Measurements from ENCODE around the gene B3GAT2.

DNA sequence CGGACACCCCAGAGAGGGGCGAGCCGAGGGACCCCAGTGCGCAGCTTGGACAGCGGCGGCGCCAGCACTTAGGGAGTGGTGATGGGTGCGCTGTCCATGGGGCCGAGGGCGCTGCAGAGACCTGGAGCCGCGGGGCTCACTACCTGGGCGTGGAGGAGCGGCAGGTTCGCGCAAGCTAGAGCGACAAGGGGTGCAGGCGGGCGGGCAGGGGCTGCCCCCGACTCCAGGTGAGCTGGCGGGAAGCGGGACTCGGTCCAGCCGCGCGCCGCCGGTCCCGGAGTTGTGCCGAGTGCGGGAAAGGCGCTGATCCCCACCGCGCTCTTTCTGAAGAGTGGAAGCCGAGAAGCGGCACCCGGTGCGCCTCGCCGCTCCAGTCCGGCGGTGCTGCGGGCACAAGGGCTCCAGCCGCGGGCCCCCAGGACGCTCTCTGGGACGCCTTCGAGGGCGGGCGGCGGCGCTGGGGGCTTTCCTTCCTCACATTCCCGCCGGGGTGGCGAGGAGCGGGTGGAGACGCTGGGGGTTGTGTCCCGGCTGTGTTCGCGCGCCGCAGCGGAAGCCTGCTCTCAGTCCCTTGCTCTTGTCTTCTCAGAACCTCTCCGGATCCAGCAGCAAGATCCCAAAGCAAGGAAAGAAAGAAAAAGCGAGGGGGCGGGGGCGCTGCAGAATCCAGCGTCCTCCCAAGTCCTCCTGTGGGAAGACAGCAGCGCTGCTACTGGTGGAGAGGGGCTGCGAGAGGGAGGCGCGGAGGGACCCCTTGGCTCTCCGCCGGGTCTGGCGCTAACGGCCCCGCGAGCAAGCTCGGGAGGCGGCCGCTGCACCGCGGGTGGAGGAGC is at the start of gene B3GAT2:
- no peak for TF ChIP-seq CTCF (IDR thresholded peaks at IDR 0.05)
- no peak for TF ChIP-seq POLR2A (IDR thresholded peaks at IDR 0.05)
